ENCODE measurements around the gene SRD5A1. TPM values are rescaled to one million over a fixed set of nuclear protein-coding genes. Genes with fewer than 3 reads are reported as not detected.

The SRD5A1 gene
- total RNA-seq, 1 donor from 2014 or later, result 21.6 TPM

DNA sequence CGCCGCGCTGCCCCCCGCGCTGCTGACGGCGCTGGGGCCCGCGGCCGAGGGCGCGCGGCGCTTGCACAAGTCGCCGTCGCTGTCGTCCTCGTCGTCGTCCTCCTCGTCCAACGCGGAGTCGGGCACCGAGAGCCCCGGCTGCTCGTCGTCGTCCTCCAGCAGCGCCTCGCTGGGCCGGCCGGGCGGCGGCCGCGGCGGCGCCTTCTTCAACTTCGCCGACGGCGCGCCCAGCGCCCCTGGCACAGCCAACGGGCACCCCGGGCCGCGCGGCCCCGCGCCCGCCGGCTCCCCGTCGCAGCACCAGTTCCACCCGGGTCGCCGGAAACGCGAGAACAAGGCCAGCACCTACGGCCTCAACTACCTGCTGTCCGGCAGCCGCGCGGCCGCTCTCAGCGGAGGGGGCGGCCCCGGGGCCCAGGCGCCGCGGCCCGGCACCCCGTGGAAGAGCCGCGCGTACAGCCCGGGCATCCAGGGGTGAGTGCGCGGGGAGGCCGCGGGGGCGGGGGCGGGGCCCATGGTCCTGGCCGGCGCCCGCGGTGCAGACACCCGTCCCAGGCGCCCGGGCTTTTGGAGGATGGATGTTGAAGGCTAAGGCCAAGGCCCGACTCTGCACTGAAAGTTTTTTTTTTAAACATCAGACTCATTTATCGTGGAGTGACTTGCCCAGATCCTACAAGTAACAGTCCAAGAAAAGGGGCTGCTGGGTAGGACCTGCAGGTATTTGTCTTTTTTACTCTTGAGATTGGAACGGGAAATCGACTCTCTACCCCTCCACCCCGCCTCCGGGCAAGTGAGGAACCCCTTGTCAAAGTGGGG is 81.2 kb downstream of the SRD5A1 start:
- peaks cover 21% of the 10 kb centered on the region for H3K27me3 Mint-ChIP-seq (ENCODE audit: unreplicated experiment)
- H3K4me3 Mint-ChIP-seq (ENCODE audit: unreplicated experiment), result peak overlapping the region; percentile 92
- DNase-seq (ENCODE audit: low spot score), result peak; percentile 28
- H3K9me3 Mint-ChIP-seq (ENCODE audit: unreplicated experiment), result no peaks in the 10 kb centered on the region
- H3K36me3 Mint-ChIP-seq (ENCODE audit: low read depth, unreplicated experiment), result no peaks in the 10 kb centered on the region
- no peak overlapping the region for H3K27ac Mint-ChIP-seq (ENCODE audit: unreplicated experiment)
- H3K4me1 Mint-ChIP-seq (ENCODE audit: unreplicated experiment), result peaks cover 20% of the 10 kb centered on the region
- TF ChIP-seq CTCF (IDR thresholded peaks at IDR 0.05; ENCODE audit: unreplicated experiment), result no peak

DNA sequence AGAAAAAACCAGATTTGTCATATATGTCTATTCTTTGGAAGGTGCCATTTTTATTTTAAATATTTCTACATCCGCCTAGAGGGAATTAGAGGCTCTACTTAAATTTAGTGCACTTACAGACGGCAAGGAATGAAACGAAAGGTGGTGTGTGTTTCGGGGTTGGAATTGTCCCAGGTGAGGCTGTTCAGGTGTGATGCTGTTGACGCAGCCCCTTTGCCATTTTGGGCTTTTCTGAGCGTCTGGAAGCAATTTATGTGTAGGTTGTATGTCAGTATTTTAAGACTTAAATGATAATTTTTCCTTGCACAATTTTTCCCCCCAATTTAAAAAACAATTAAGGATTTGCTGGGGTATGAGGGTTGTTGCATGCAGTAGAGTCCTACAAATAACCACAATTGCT is 82.0 kb downstream of the SRD5A1 start:
- Mint-ChIP-seq H3K27ac (ENCODE audit: unreplicated experiment) (no peak overlapping the region), H3K9me3 (ENCODE audit: unreplicated experiment) (no peaks in the 10 kb centered on the region), H3K36me3 (ENCODE audit: low read depth, unreplicated experiment) (no peaks in the 10 kb centered on the region), H3K4me3 (ENCODE audit: unreplicated experiment) (peak overlapping the region; percentile 92), H3K27me3 (ENCODE audit: unreplicated experiment) (peaks cover 21% of the 10 kb centered on the region), H3K4me1 (ENCODE audit: unreplicated experiment) (peaks cover 20% of the 10 kb centered on the region)
- DNase-seq (ENCODE audit: low spot score), result no peak
- TF ChIP-seq CTCF (IDR thresholded peaks at IDR 0.05; ENCODE audit: unreplicated experiment), result no peak

GRCh38 chr5:6715758-6716628 is 82.8 kb downstream of the SRD5A1 start:
- DNase-seq (ENCODE audit: low spot score), result no peak
- Mint-ChIP-seq H3K27ac (ENCODE audit: unreplicated experiment) (no peak overlapping the region), H3K4me3 (ENCODE audit: unreplicated experiment) (peak overlapping the region; percentile 92), H3K36me3 (ENCODE audit: low read depth, unreplicated experiment) (no peaks in the 10 kb centered on the region), H3K9me3 (ENCODE audit: unreplicated experiment) (no peaks in the 10 kb centered on the region), H3K27me3 (ENCODE audit: unreplicated experiment) (peaks cover 14% of the 10 kb centered on the region), H3K4me1 (ENCODE audit: unreplicated experiment) (peaks cover 20% of the 10 kb centered on the region)
- no peak for TF ChIP-seq CTCF (IDR thresholded peaks at IDR 0.05; ENCODE audit: unreplicated experiment)

DNA sequence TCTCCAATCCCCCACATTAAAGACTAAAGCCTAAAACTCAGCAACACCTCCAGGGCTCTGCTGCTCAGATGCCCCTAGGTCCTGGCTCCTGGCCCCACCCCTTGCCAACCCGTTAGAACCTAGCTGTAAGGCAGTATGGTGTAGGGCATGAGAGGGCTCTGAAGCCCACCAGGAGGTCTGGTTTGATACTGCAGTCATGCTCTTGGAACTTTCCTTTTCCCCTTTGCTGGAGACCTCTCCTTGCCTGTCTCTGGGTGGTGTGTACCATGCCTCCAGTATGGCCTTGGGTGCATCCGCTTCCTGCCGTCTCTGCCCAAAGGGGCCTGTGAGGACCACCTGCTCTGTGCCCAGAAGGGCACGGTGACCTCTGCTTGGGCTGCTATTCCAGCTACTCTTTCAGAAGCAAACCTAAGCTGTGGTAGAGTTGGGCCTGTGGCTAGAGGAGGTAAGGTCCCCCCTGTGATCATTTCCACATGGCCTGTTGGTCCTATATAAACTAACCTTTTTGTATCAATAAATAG is 83.4 kb downstream of the SRD5A1 start:
- Mint-ChIP-seq H3K27ac (ENCODE audit: unreplicated experiment) (no peak overlapping the region), H3K36me3 (ENCODE audit: low read depth, unreplicated experiment) (no peaks in the 10 kb centered on the region), H3K27me3 (ENCODE audit: unreplicated experiment) (peaks cover 9% of the 10 kb centered on the region), H3K4me1 (ENCODE audit: unreplicated experiment) (peaks cover 19% of the 10 kb centered on the region), H3K9me3 (ENCODE audit: unreplicated experiment) (no peaks in the 10 kb centered on the region), H3K4me3 (ENCODE audit: unreplicated experiment) (peak overlapping the region; percentile 84)
- no peak for DNase-seq (ENCODE audit: low spot score)
- no peak for TF ChIP-seq CTCF (IDR thresholded peaks at IDR 0.05; ENCODE audit: unreplicated experiment)

All from endothelial cell (in vitro differentiated cells).